MM.1S (cell line): ENCODE data around the gene CCL19.

Experiments used
- CTCF ChIP-seq: fragments of 300-600 bp; sonication (generic); IDR thresholded peaks from 2 replicates; pipeline ENCODE4 v1.5.1; 2016; ENCODE audit warnings: antibody characterized with exemption, low read length, mixed read lengths
- EZH2 ChIP-seq: fragments of 300-600 bp; sonication (generic); optimal IDR thresholded peaks from 2 replicates; pipeline ENCODE3; 2017; ENCODE audit warnings: low read depth, mild to moderate bottlenecking, antibody characterized with exemption, low read length, mixed read lengths
- EZH2phosphoT487 ChIP-seq: fragments of 300-600 bp; sonication (generic); IDR thresholded peaks from 2 replicates; pipeline ENCODE4 v1.6.1; 2018; ENCODE audit warnings: antibody characterized with exemption, low read length

GRCh38 chr9:34687276-34688030, 3.6 kb downstream of the CCL19 start:
- TF ChIP-seq CTCF, result no peak
- TF ChIP-seq EZH2phosphoT487, result no peak
- TF ChIP-seq EZH2, result no peak
